Neural cell (in vitro differentiated cells): ENCODE measurements around the gene FAM237B. TPM values are rescaled to one million over a fixed set of nuclear protein-coding genes. Genes with fewer than 3 reads are reported as not detected.

ENCODE experiments used
- H2AFZ ChIP-seq: fragments of 200-600, 300-800 bp; sonication (generic), shearing (Covaris generic); 2 replicates; pipeline ENCODE4 v1.6.0; 2014; ENCODE audit warnings: low read depth, mild to moderate bottlenecking, antibody characterized with exemption, low read length, moderate library complexity
- H3F3A ChIP-seq: fragments of 200-600 bp; shearing (Covaris generic); 2 replicates; pipeline ENCODE4 v1.6.1; 2016; ENCODE audit warnings: mild to moderate bottlenecking, moderate library complexity, mixed read lengths, antibody characterized with exemption, low read length; ENCODE audit not compliant: insufficient read depth, poor library complexity, severe bottlenecking
- H3K27ac ChIP-seq: fragments of 200-600, 300-800 bp; sonication (generic), shearing (Covaris generic); 2 replicates; pipeline ENCODE4 v1.5.1; 2014; ENCODE audit warnings: mild to moderate bottlenecking, low read length, moderate library complexity
- H3K27me3 ChIP-seq: fragments of 300-800, 200-600 bp; sonication (generic), shearing (Covaris generic); 2 replicates; pipeline ENCODE4 v1.6.0; 2014; ENCODE audit warnings: mild to moderate bottlenecking, low read depth, low read length, moderate library complexity; ENCODE audit not compliant: insufficient read depth
- H3K36me3 ChIP-seq: fragments of 300-800, 200-600 bp; sonication (generic), shearing (Covaris generic); 2 replicates; pipeline ENCODE4 v1.5.1; 2014; ENCODE audit warnings: mild to moderate bottlenecking, antibody characterized with exemption, low read length, moderate library complexity; ENCODE audit not compliant: insufficient read depth
- H3K4me2 ChIP-seq: fragments of 300-800, 200-600 bp; sonication (generic), shearing (Covaris generic); 2 replicates; pipeline ENCODE4 v1.6.0; 2014; ENCODE audit warnings: mild to moderate bottlenecking, low read length
- H3K4me3 ChIP-seq: fragments of 300-800, 200-600 bp; sonication (generic), shearing (Covaris generic); 2 replicates; pipeline ENCODE4 v1.5.1; 2014; ENCODE audit warnings: mild to moderate bottlenecking, low read length, moderate library complexity
- H3K79me2 ChIP-seq: fragments of 200-600 bp; shearing (Covaris generic); replicated peaks from 2 replicates; pipeline ENCODE4 v1.6.0; 2014; ENCODE audit warnings: mild to moderate bottlenecking, low read length, moderate library complexity; ENCODE audit not compliant: insufficient read depth
- H3K9ac ChIP-seq: fragments of 300-800, 200-600 bp; sonication (generic), shearing (Covaris generic); 2 replicates; pipeline ENCODE4 v1.6.1; 2016; ENCODE audit warnings: mild to moderate bottlenecking, low read length, mixed read lengths
- H3K9me2 ChIP-seq: fragments of 200-600 bp; shearing (Covaris generic); 2 replicates; pipeline ENCODE4 v1.6.1; 2016; ENCODE audit warnings: mild to moderate bottlenecking, low read length, mixed read lengths; ENCODE audit not compliant: insufficient read depth
- H3K9me3 ChIP-seq: fragments of 200-600, 300-800 bp; sonication (generic), shearing (Covaris generic); 2 replicates; pipeline ENCODE4 v1.6.1; 2016; ENCODE audit warnings: mild to moderate bottlenecking, mixed run types, low read length, moderate library complexity, mixed read lengths
- H4K20me1 ChIP-seq: fragments of 200-600 bp; shearing (Covaris generic); 2 replicates; pipeline ENCODE4 v1.6.1; 2016; ENCODE audit warnings: mild to moderate bottlenecking, mixed run types; ENCODE audit not compliant: insufficient read depth
- CTCF ChIP-seq: fragments of 450-650 bp; IDR thresholded peaks from 2 replicates; pipeline ENCODE4 v1.5.1; 2014; ENCODE audit warnings: antibody characterized with exemption, mild to moderate bottlenecking, moderate library complexity; ENCODE audit not compliant: poor library complexity, severe bottlenecking
- RAD21 ChIP-seq: fragments of 450-650 bp; conservative IDR thresholded peaks from 2 replicates; pipeline ENCODE4 v1.6.1; 2014; ENCODE audit warnings: antibody characterized with exemption, mild to moderate bottlenecking, moderate library complexity
- SMC3 ChIP-seq: fragments of 450-650 bp; conservative IDR thresholded peaks from 2 replicates; pipeline ENCODE4 v1.6.1; 2014; ENCODE audit warnings: antibody characterized with exemption, mild to moderate bottlenecking, moderate library complexity; ENCODE audit not compliant: poor library complexity
- TAF1 ChIP-seq: IDR thresholded peaks from 2 replicates; pipeline ENCODE4 v1.6.1; 2012; ENCODE audit warnings: low read depth
- polyA plus RNA-seq: library from polyadenylated mRNA; depleted of rRNA; stranded (reverse); fragments of >200 nt; gene quantifications from 2 replicates; pipeline ENCODE4 v1.2.3, GENCODE V29; 2014

FAM237B gene
- polyA plus RNA-seq, 1 donor from 2014 or later, result not detected

DNA sequence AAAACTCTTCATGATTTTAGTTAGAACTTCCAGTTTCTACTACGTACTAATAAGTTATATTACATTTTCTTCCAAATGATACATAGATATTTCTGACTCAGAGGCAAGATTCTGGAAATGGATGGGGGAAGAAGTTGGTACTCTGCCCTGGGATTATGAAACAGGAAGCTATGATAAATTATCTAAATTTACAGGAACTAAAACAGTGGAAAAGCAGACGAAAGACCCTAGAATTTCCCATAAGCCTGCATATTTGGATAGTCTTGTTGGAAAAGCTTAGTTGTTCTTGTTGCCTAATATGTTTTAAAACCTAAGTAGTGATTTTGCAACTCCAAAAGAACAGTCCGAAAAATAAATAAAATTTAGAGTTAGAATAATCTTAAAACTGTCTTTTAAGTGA is 54.3 kb downstream of the FAM237B start:
- TF ChIP-seq SMC3 (no peak), RAD21 (no peak), CTCF (no peak), TAF1 (no peak)
- Histone ChIP-seq H3K36me3 (no peaks in the 10 kb centered on the region), H2AFZ (no peak overlapping the region), H3K4me3 (no peak overlapping the region), H3K27me3 (no peaks in the 10 kb centered on the region), H3K27ac (no peak overlapping the region), H3K4me2 (no peak overlapping the region), H4K20me1 (no peaks in the 10 kb centered on the region), H3K9me3 (no peaks in the 10 kb centered on the region), H3K9me2 (no peaks in the 10 kb centered on the region), H3K9ac (no peak overlapping the region), H3F3A (no peaks in the 10 kb centered on the region), H3K79me2 (no peaks in the 10 kb centered on the region)

Other genes starting within 250 kb of the FAM237B start
- not detected in 2 replicates for gene STEAP1, start 166.8 kb downstream of the FAM237B start, polyA plus RNA-seq
- 4.6 and 5.9 TPM in 2 replicates for gene STEAP2, start 109.6 kb downstream of the FAM237B start, polyA plus RNA-seq
- 5.9 and 6.2 TPM in 2 replicates for gene CFAP69, start 76.1 kb downstream of the FAM237B start, polyA plus RNA-seq
- gene GTPBP10, start 25.4 kb upstream of the FAM237B start, polyA plus RNA-seq, result 22.8 and 23.5 TPM in 2 replicates
- gene CLDN12, start 82.2 kb upstream of the FAM237B start, polyA plus RNA-seq, result 74.2 and 81.0 TPM in 2 replicates
- not detected in 2 replicates for gene PTTG1IP2, start 148.3 kb upstream of the FAM237B start, polyA plus RNA-seq